ENCODE measurements around the gene MYH3. TPM values are rescaled to one million over a fixed set of nuclear protein-coding genes. Genes with fewer than 3 reads are reported as not detected.

MYH3 gene
- total RNA-seq, 2 donors from 2014 or later = 1.7 to 2.0 TPM

DNA sequence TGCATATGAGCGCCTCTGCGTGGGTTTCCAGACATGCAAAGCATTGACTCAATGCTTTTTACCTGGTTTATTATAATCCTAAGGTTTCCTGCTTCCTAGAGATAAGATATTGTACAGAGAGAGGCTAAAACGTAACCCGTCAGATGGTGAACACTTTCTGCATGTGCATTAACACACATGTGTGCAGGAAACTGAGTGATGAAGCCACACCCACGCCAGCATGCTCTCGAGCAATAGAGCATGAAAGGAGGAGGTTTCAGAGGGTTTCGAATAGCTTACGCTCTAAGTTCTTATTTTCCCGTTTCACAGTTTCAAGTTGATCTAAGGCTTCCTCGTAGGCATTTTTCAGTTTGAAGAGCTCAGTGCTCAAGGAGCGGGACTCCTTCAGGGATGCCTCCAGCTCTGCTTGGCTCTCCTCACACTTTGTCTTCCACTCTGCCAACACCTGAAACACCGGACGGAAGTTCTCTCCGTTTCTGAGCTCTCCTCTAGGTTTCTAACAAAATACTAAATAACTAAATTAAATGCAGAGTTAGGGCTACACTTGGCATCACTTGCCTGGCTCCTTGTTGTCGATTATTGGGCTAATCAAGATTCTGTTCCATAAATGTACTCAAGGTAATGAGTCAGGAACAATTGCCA lies 23.2 kb downstream of the MYH3 start:
- H3K4me3 Mint-ChIP-seq = no peak overlapping the region
- H3K36me3 Mint-ChIP-seq (ENCODE audit: low read depth) = peaks cover 12% of the 10 kb centered on the region
- Histone ChIP-seq H3K27me3 (ENCODE audit: control insufficient read depth, insufficient read depth, low read length, poor library complexity, severe bottlenecking) (no peaks in the 10 kb centered on the region), H3K4me3 (ENCODE audit: low read length) (no peak overlapping the region), H3K9me3 (ENCODE audit: control insufficient read depth, low read length) (no peaks in the 10 kb centered on the region), H3K27ac (ENCODE audit: low read depth, low read length) (no peak overlapping the region), H3K36me3 (ENCODE audit: control insufficient read depth, insufficient read depth, low read length) (peaks cover under 1% of the 10 kb centered on the region), H3K9ac (ENCODE audit: extremely low read depth, low read length, poor library complexity, severe bottlenecking) (no peak overlapping the region), H3K4me1 (ENCODE audit: control insufficient read depth, insufficient read depth, low read length) (no peaks in the 10 kb centered on the region)
- H3K27me3 Mint-ChIP-seq (ENCODE audit: insufficient read depth) = no peaks in the 10 kb centered on the region
- no peaks in the 10 kb centered on the region for H3K9me3 Mint-ChIP-seq
- WGBS, 2 experiments (ENCODE audit: insufficient coverage in 1 of 2, insufficient read length in 1 of 2) = 93 to 94% methylated on average over 13 to 15 of the region's 15 CpGs
- H3K27ac Mint-ChIP-seq = no peak overlapping the region
- no peak for TF ChIP-seq CTCF (conservative IDR thresholded peaks at IDR 0.05)
- no peaks in the 10 kb centered on the region for H3K4me1 Mint-ChIP-seq
- DNase-seq = no peak

DNA sequence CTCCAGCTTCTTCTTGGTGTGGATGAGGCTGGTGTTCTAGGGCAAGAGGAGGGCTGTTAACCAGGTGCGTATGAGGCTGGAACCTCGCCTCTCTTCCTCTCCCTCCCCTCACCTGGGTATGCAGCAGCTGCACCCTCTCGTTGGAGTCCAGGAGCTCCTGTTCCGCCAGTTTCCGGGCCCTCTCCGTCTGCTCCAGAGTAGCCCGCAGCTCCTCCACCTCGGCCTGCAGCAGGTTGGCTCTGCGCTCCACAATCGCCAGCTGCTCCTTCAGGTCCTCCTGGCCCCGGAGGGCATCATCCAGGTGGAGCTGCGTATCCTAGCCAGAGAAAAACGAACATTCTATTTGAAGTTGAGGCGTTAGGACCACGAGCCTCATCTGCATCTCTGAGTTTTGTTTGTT lies 25.4 kb downstream of the MYH3 start:
- TF ChIP-seq CTCF (conservative IDR thresholded peaks at IDR 0.05) = no peak
- H3K4me3 ChIP-seq (ENCODE audit: low read length) = no peak overlapping the region
- no peaks in the 10 kb centered on the region for H3K9me3 Mint-ChIP-seq
- no peaks in the 10 kb centered on the region for H3K9me3 ChIP-seq (ENCODE audit: control insufficient read depth, low read length)
- H3K9ac ChIP-seq (ENCODE audit: extremely low read depth, low read length, poor library complexity, severe bottlenecking) = no peak overlapping the region
- no peak overlapping the region for H3K27ac ChIP-seq (ENCODE audit: low read depth, low read length)
- no peaks in the 10 kb centered on the region for H3K36me3 ChIP-seq (ENCODE audit: control insufficient read depth, insufficient read depth, low read length)
- DNase-seq = no peak
- no peak overlapping the region for H3K27ac Mint-ChIP-seq
- WGBS, 2 experiments (ENCODE audit: insufficient coverage in 1 of 2, insufficient read length in 1 of 2) = 94 to 97% methylated on average over 11 to 14 of the region's 15 CpGs
- H3K36me3 Mint-ChIP-seq (ENCODE audit: low read depth) = peaks cover 10% of the 10 kb centered on the region
- no peaks in the 10 kb centered on the region for H3K27me3 ChIP-seq (ENCODE audit: control insufficient read depth, insufficient read depth, low read length, poor library complexity, severe bottlenecking)
- H3K4me1 ChIP-seq (ENCODE audit: control insufficient read depth, insufficient read depth, low read length) = no peaks in the 10 kb centered on the region
- H3K4me3 Mint-ChIP-seq = no peak overlapping the region
- no peaks in the 10 kb centered on the region for H3K27me3 Mint-ChIP-seq (ENCODE audit: insufficient read depth)
- no peaks in the 10 kb centered on the region for H3K4me1 Mint-ChIP-seq

DNA sequence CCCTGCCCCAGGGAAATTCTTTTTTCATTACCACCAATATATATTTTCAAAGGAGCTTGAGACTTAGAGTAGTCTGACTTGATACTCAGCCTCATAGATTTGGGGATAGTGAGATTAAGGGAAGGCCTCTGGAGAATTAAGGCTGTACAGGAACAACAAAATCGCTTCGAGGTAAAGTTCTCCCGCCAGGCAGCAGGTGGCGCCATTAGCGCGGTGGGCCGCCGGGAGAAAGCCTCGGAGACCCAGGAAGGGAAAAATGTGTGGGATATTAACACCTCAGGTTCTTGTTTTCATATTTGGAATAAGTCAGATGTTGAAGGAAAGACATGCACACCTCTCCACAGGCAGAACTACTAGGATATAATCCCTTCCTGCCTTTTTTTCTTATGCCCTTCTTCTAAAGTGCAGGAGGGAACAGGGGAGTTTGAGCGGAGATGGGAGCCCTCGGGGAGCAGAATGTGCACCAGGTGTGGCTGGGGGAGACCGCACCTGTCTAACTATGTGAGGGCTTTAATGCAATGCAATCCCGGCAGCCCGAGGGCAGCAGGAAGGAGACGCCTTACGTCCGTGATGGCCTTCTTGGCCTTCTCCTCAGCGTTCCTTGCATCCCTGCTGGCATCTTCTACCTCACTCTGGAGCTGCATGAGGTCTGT lies 25.9 kb downstream of the MYH3 start:
- Histone ChIP-seq H3K27me3 (ENCODE audit: control insufficient read depth, insufficient read depth, low read length, poor library complexity, severe bottlenecking) (no peaks in the 10 kb centered on the region), H3K36me3 (ENCODE audit: control insufficient read depth, insufficient read depth, low read length) (no peaks in the 10 kb centered on the region), H3K9me3 (ENCODE audit: control insufficient read depth, low read length) (no peaks in the 10 kb centered on the region), H3K4me1 (ENCODE audit: control insufficient read depth, insufficient read depth, low read length) (no peaks in the 10 kb centered on the region), H3K27ac (ENCODE audit: low read depth, low read length) (no peak overlapping the region), H3K4me3 (ENCODE audit: low read length) (no peak overlapping the region), H3K9ac (ENCODE audit: extremely low read depth, low read length, poor library complexity, severe bottlenecking) (no peak overlapping the region)
- Mint-ChIP-seq H3K27ac (no peak overlapping the region), H3K4me1 (no peaks in the 10 kb centered on the region), H3K27me3 (ENCODE audit: insufficient read depth) (no peaks in the 10 kb centered on the region), H3K36me3 (ENCODE audit: low read depth) (peaks cover 10% of the 10 kb centered on the region), H3K4me3 (no peak overlapping the region), H3K9me3 (no peaks in the 10 kb centered on the region)
- 55 to 92% methylated on average over 6 to 18 of the region's 18 CpGs for WGBS, 2 experiments (ENCODE audit: insufficient coverage in 1 of 2, insufficient read length in 1 of 2)
- peak; percentile 93 for TF ChIP-seq CTCF (conservative IDR thresholded peaks at IDR 0.05)
- peak; percentile 88 for DNase-seq
